MCF 10A (cell line): ENCODE measurements around the gene DUSP2. TPM values are rescaled to one million over a fixed set of nuclear protein-coding genes. Genes with fewer than 3 reads are reported as not detected.
A peak's percentile ranks its signal among the peaks of the same experiment; 100 is the strongest.

Experiments
- BruUV-seq: library from RNA; stranded (reverse); fragments of 400-500 nt; replicated peaks from 2 replicates; lab custom pipeline; 2021; lab: Mats Ljungman, UMichigan
- CTCF ChIA-PET: fragments of 300-600 bp; sonication (Branson Sonifier 250); formaldehyde crosslinking; extraction: SDS; loops from one replicate; lab custom pipeline; 2021; ENCODE audit warnings: antibody characterized with exemption, inconsistent platforms; lab: Yijun Ruan, JAX
- POLR2A ChIA-PET: fragments of 300-600, 350-650 bp; sonication (Branson Sonifier 250); formaldehyde crosslinking; extraction: SDS; loops from one replicate; lab custom pipeline; 2020; ENCODE audit warnings: antibody characterized with exemption, inconsistent platforms; lab: Yijun Ruan, JAX
- DNase-seq: peaks from one replicate; pipeline ENCODE4 v3.0.0-alpha.2; 2018; ENCODE audit not compliant: unreplicated experiment
- H3K27ac Mint-ChIP-seq: one replicate; pipeline ENCODE4 v1.8.0; 2022; ENCODE audit warnings: mild to moderate bottlenecking, low read depth, mixed read lengths; ENCODE audit not compliant: unreplicated experiment
- H3K27me3 Mint-ChIP-seq: one replicate; pipeline ENCODE4 v1.8.0; 2022; ENCODE audit warnings: mixed read lengths; ENCODE audit not compliant: insufficient read depth, unreplicated experiment
- H3K36me3 Mint-ChIP-seq: one replicate; pipeline ENCODE4 v1.8.0; 2022; ENCODE audit warnings: mild to moderate bottlenecking, moderate library complexity, mixed read lengths; ENCODE audit not compliant: insufficient read depth, unreplicated experiment
- H3K4me1 Mint-ChIP-seq: one replicate; pipeline ENCODE4 v1.8.0; 2022; ENCODE audit warnings: mixed read lengths; ENCODE audit not compliant: insufficient read depth, unreplicated experiment
- H3K4me3 Mint-ChIP-seq: one replicate; pipeline ENCODE4 v1.8.0; 2022; ENCODE audit warnings: mild to moderate bottlenecking, moderate library complexity, mixed read lengths; ENCODE audit not compliant: unreplicated experiment
- H3K9me3 Mint-ChIP-seq: one replicate; pipeline ENCODE4 v1.8.0; 2022; ENCODE audit warnings: mixed read lengths; ENCODE audit not compliant: unreplicated experiment
- intact Hi-C: fragments of 100-400 bp; cut with micrococcal nuclease; formaldehyde crosslinking; loops from 2 replicates; pipeline ENCODE4 v1.14.1; 2022
- total RNA-seq: library from RNA; stranded (reverse); gene quantifications from 2 replicates; pipeline ENCODE4 v1.2.3, GENCODE V29; 2022
- TF ChIP-seq, protein P1 (sequence below): fragments of 200-600 bp; IDR thresholded peaks from one replicate; pipeline ENCODE4 v1.8.0; 2022; ENCODE audit warnings: antibody characterized with exemption, mild to moderate bottlenecking; ENCODE audit not compliant: unreplicated experiment

The DUSP2 gene
- total RNA-seq, 1 experiment from 2014 or later = 3.3 TPM

DNA sequence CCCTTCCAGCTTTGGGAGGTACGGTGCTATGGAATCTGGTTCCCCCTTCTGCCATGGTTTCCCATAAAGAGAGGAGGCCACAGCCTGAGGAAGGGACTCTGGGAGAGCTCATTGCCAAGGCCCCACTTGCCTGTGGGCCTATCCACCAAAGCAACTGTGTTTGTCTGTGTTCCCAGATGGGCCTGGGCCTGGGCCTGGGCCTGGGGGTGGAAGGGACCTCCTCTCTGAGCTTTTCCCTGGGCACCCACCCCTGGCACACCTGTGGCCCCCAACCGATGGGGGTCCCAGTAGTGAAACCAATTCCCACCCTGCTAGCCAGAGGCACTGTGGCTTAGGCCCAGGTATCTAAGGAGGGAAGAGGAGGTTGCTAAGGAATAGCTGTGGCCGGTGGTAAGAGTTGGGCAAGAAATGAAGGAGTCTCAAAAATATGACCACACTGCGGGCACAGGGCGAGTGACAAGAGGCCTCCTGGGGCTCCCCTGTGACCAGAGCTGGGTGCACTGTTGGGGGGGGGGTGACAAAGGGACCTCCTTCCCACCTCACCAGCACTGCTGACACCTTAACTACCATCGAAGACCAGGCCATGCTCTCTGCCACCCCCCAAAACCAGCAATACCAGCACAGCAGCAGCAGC lies 4.9 kb upstream of the DUSP2 start:
- no peak overlapping the region for H3K4me3 Mint-ChIP-seq
- H3K9me3 Mint-ChIP-seq = no peaks in the 10 kb centered on the region
- POLR2A ChIA-PET = no interaction called here
- TF ChIP-seq, protein P1, sequence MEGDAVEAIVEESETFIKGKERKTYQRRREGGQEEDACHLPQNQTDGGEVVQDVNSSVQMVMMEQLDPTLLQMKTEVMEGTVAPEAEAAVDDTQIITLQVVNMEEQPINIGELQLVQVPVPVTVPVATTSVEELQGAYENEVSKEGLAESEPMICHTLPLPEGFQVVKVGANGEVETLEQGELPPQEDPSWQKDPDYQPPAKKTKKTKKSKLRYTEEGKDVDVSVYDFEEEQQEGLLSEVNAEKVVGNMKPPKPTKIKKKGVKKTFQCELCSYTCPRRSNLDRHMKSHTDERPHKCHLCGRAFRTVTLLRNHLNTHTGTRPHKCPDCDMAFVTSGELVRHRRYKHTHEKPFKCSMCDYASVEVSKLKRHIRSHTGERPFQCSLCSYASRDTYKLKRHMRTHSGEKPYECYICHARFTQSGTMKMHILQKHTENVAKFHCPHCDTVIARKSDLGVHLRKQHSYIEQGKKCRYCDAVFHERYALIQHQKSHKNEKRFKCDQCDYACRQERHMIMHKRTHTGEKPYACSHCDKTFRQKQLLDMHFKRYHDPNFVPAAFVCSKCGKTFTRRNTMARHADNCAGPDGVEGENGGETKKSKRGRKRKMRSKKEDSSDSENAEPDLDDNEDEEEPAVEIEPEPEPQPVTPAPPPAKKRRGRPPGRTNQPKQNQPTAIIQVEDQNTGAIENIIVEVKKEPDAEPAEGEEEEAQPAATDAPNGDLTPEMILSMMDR = no peak
- H3K36me3 Mint-ChIP-seq = no peaks in the 10 kb centered on the region
- intact Hi-C loops = no loop called here
- CTCF ChIA-PET = interaction anchor here (2.8 kb wide), 1 partner anchor 24 kb away, joined by 8 read pairs; no protein-coding TSS in a partner anchor
- H3K27ac Mint-ChIP-seq = no peak overlapping the region
- DNase-seq = no peak
- H3K27me3 Mint-ChIP-seq = no peaks in the 10 kb centered on the region
- BruUV-seq = no TSS peak
- peaks cover 17% of the 10 kb centered on the region for H3K4me1 Mint-ChIP-seq

- peak; percentile 91 for DNase-seq
- TF ChIP-seq, protein P1 = no peak
- Mint-ChIP-seq H3K9me3 (no peaks in the 10 kb centered on the region), H3K4me3 (no peak overlapping the region), H3K36me3 (no peaks in the 10 kb centered on the region), H3K27ac (no peak overlapping the region), H3K27me3 (no peaks in the 10 kb centered on the region), H3K4me1 (peaks cover 17% of the 10 kb centered on the region)
- intact Hi-C loops = no loop called here
- CTCF ChIA-PET = interaction anchor here (0.7 to 1.9 kb wide), 2 partner anchors 27 to 39 kb away, joined by 3 to 7 read pairs; no protein-coding TSS in a partner anchor
- POLR2A ChIA-PET = no interaction called here
- no TSS peak for BruUV-seq
These were observed 3.4 kb upstream of the DUSP2 start for GRCh38 chr2:96148410-96149217.

DNA sequence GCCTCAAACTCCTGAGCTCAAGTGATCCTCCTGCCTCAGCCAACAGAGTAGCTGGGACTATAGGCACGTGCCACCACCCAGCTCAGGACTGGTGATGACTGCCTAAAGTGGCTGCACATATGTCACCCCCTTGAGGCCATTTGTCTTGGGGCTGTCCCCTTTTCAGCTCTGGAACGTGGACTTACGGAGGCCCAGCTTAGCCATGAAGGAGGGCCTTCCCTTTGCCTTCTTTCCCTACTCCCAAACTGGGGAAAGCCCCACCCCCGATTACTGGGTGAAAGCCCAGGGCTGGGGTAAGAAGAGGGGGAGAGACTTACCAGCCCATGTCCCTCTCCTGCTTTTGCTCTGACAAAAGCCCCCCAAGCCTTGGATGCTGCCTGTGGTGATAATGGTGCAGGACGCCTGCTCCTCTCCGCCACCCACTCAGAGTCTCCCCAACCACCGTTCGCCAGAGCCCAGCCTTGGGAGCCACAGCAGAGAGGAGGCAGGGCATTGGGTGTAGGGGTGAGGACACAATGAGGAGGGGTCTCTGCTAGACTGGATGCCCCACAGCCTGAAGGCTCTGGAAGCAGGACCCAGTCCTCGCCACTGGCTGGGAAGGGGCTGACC lies 2.5 kb upstream of the DUSP2 start:
- H3K9me3 Mint-ChIP-seq = no peaks in the 10 kb centered on the region
- TF ChIP-seq, protein P1 = no peak
- CTCF ChIA-PET = interaction anchor here (0.5 to 1.9 kb wide), 3 partner anchors 28 to 113 kb away, joined by 3 to 7 read pairs (median 3); no protein-coding TSS in a partner anchor

More for the DNA sequence above, 2.5 kb upstream of the DUSP2 start:
- H3K27ac Mint-ChIP-seq = no peak overlapping the region
- no peaks in the 10 kb centered on the region for H3K27me3 Mint-ChIP-seq
- no peak overlapping the region for H3K4me3 Mint-ChIP-seq
- peaks cover 17% of the 10 kb centered on the region for H3K4me1 Mint-ChIP-seq
- peak; percentile 9 for DNase-seq
- intact Hi-C loops = no loop called here
- POLR2A ChIA-PET = interaction anchor here (0.7 kb wide), 1 partner anchor 357 kb away, joined by 3 read pairs; the partner anchor contains the start of gene NEURL3
- peaks cover 4% of the 10 kb centered on the region for H3K36me3 Mint-ChIP-seq
- no TSS peak for BruUV-seq
